ENCODE measurements around the gene PMPCA.

PMPCA gene

GRCh38 chr9:136373300-136374182 lies 36.9 kb upstream of the PMPCA start, which contains the start of gene CARD9:
TSS of gene CARD9 (minus strand) at chr9:136373669. CDS start at chr9:136372078, 1,591 bp downstream.
- DNase-seq (ENCODE audit: low spot score) = peak; percentile 40

GRCh38 chr9:136374183-136374575 lies 36.3 kb upstream of the PMPCA start:
- no peak for DNase-seq (ENCODE audit: low spot score)

- DNase-seq (ENCODE audit: low spot score) = no peak
These were observed 35.4 kb upstream of the PMPCA start for GRCh38 chr9:136375096-136375495.

GRCh38 chr9:136376457-136376856 lies 34.0 kb upstream of the PMPCA start:
- no peak for DNase-seq (ENCODE audit: low spot score)

- no peak for DNase-seq (ENCODE audit: low spot score)
These were observed 32.9 kb upstream of the PMPCA start for GRCh38 chr9:136377341-136378169.

- no peak for DNase-seq (ENCODE audit: low spot score)
These were observed 32.1 kb upstream of the PMPCA start for GRCh38 chr9:136378170-136379002.

- DNase-seq (ENCODE audit: low spot score) = no peak
These were observed 31.5 kb upstream of the PMPCA start for GRCh38 chr9:136379003-136379287.

GRCh38 chr9:136379401-136379800 lies 31.1 kb upstream of the PMPCA start:
- no peak for DNase-seq (ENCODE audit: low spot score)

GRCh38 chr9:136379891-136380290 lies 30.6 kb upstream of the PMPCA start:
- no peak for DNase-seq (ENCODE audit: low spot score)

- DNase-seq (ENCODE audit: low spot score) = no peak
These were observed 30.1 kb upstream of the PMPCA start for GRCh38 chr9:136380381-136380780.

GRCh38 chr9:136381311-136381710 lies 29.1 kb upstream of the PMPCA start:
- no peak for DNase-seq (ENCODE audit: low spot score)

- peak; percentile 58 for DNase-seq (ENCODE audit: low spot score)
These were observed 28.4 kb upstream of the PMPCA start for GRCh38 chr9:136381966-136382513.

GRCh38 chr9:136383436-136383835 lies 27.0 kb upstream of the PMPCA start:
- no peak for DNase-seq (ENCODE audit: low spot score)

- DNase-seq (ENCODE audit: low spot score) = no peak
These were observed 25.4 kb upstream of the PMPCA start for GRCh38 chr9:136385015-136385414.

- no peak for DNase-seq (ENCODE audit: low spot score)
These were observed 24.4 kb upstream of the PMPCA start for GRCh38 chr9:136386018-136386417.

GRCh38 chr9:136387217-136387616 lies 23.2 kb upstream of the PMPCA start:
- DNase-seq (ENCODE audit: low spot score) = no peak

- DNase-seq (ENCODE audit: low spot score) = no peak
These were observed 21.1 kb upstream of the PMPCA start for GRCh38 chr9:136389396-136389795.

- no peak for DNase-seq (ENCODE audit: low spot score)
These were observed 18.5 kb upstream of the PMPCA start for GRCh38 chr9:136391737-136392537.

GRCh38 chr9:136392538-136393449 lies 17.7 kb upstream of the PMPCA start:
- DNase-seq (ENCODE audit: low spot score) = no peak

- DNase-seq (ENCODE audit: low spot score) = no peak
These were observed 16.9 kb upstream of the PMPCA start for GRCh38 chr9:136393531-136393930.
